OCI-LY1 (cell line): ENCODE results near the gene ELOVL1.
A peak's percentile ranks its signal among the peaks of the same experiment; 100 is the strongest.
"Not testable (repeated sequence)": the region's sequence is repeated elsewhere in the genome, so short reads cannot be mapped to it uniquely, and the experiment has no call there.

Experiments
- H2AFZ ChIP-seq: fragments of 200-600 bp; sonication (generic), shearing (Covaris generic); 2 replicates; pipeline ENCODE4 v1.6.0; 2014; ENCODE audit warnings: antibody characterized with exemption, mild to moderate bottlenecking, low read length
- H3F3A ChIP-seq: fragments of 200-600 bp; sonication (generic), shearing (Covaris generic); 2 replicates; pipeline ENCODE4 v1.6.0; 2014; ENCODE audit warnings: mild to moderate bottlenecking, antibody characterized with exemption, low read length, moderate library complexity; ENCODE audit not compliant: insufficient read depth
- H3K27ac ChIP-seq: fragments of 200-600 bp; sonication (generic); 2 replicates; pipeline ENCODE4 v1.5.1; 2014; ENCODE audit warnings: low read length, mixed run types, mild to moderate bottlenecking, low read depth; ENCODE audit not compliant: poor library complexity, severe bottlenecking
- H3K27me3 ChIP-seq: fragments of 200-600 bp; sonication (generic); 2 replicates; pipeline ENCODE4 v1.6.0; 2014; ENCODE audit warnings: antibody characterized with exemption, mild to moderate bottlenecking, low read length, moderate library complexity; ENCODE audit not compliant: insufficient read depth
- H3K36me3 ChIP-seq: fragments of 200-600 bp; sonication (generic); 2 replicates; pipeline ENCODE4 v1.6.1; 2014; ENCODE audit warnings: mild to moderate bottlenecking, antibody characterized with exemption, low read length, moderate library complexity, mixed read lengths; ENCODE audit not compliant: insufficient read depth
- H3K4me1 ChIP-seq: fragments of 200-600 bp; sonication (generic); 2 replicates; pipeline ENCODE4 v1.5.1; 2014; ENCODE audit warnings: mild to moderate bottlenecking, low read length, moderate library complexity; ENCODE audit not compliant: insufficient read depth, severe bottlenecking
- H3K4me2 ChIP-seq: fragments of 200-600 bp; sonication (generic), shearing (Covaris generic); 2 replicates; pipeline ENCODE4 v1.6.1; 2014; ENCODE audit warnings: low read length
- H3K4me3 ChIP-seq: fragments of 200-600 bp; sonication (generic); 2 replicates; pipeline ENCODE4 v1.5.1; 2014; ENCODE audit warnings: low read length, low read depth, mild to moderate bottlenecking, mixed read lengths; ENCODE audit not compliant: poor library complexity, severe bottlenecking
- H3K79me2 ChIP-seq: fragments of 200-600 bp; shearing (Covaris generic); 2 replicates; pipeline ENCODE4 v1.6.1; 2016; ENCODE audit warnings: mixed run types, low read length, mixed read lengths; ENCODE audit not compliant: insufficient read depth
- H3K9ac ChIP-seq: fragments of 200-600 bp; sonication (generic), shearing (Covaris generic); 2 replicates; pipeline ENCODE4 v1.6.1; 2014; ENCODE audit warnings: mild to moderate bottlenecking, low read length, mixed read lengths
- H3K9me2 ChIP-seq: fragments of 200-600 bp; sonication (generic), shearing (Covaris generic); 2 replicates; pipeline ENCODE4 v1.6.1; 2014; ENCODE audit warnings: low read depth, mild to moderate bottlenecking, low read length, mixed read lengths
- H3K9me3 ChIP-seq: fragments of 200-600 bp; shearing (Covaris generic); 2 replicates; pipeline ENCODE4 v1.6.1; 2014; ENCODE audit warnings: low read length, mixed read lengths
- H4K20me1 ChIP-seq: fragments of 200-600 bp; sonication (generic), shearing (Covaris generic); 2 replicates; pipeline ENCODE4 v1.6.0; 2016; ENCODE audit warnings: mild to moderate bottlenecking, low read length; ENCODE audit not compliant: insufficient read depth
- EZH2 ChIP-seq: fragments of 200-600 bp; sonication (generic), shearing (Covaris generic); IDR thresholded peaks from 2 replicates; pipeline ENCODE4 v1.8.0; 2017; ENCODE audit warnings: borderline replicate concordance, mixed run types, mild to moderate bottlenecking, antibody characterized with exemption, low read length, moderate library complexity, mixed read lengths
- TF ChIP-seq, protein P1 (sequence below): fragments of 200-600 bp; sonication (generic), shearing (Covaris generic); IDR thresholded peaks from 2 replicates; pipeline ENCODE4 v1.5.1; 2017; ENCODE audit warnings: mild to moderate bottlenecking, antibody characterized with exemption, low read length, moderate library complexity, mixed read lengths

ELOVL1 gene

DNA sequence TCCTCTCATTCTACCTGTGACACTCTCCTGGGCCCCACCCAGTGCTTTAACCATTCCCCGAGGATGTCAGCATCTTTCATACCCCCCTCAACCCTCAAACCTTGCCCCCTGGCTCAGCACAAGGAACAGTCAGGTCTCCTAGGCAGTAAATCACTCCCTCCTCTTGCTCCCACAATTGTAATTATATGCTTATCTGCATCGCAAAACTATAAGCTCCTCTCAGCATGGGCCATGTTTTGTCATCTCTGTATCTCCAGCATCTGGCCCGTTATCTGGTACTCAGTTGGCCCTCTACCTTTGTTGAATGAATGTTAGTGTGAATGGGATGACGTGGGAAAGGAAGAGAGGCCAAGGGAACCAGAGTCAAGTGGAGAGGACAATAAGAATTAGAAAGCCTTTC is 2.8 kb upstream of the ELOVL1 start:
- TF ChIP-seq, protein P1, sequence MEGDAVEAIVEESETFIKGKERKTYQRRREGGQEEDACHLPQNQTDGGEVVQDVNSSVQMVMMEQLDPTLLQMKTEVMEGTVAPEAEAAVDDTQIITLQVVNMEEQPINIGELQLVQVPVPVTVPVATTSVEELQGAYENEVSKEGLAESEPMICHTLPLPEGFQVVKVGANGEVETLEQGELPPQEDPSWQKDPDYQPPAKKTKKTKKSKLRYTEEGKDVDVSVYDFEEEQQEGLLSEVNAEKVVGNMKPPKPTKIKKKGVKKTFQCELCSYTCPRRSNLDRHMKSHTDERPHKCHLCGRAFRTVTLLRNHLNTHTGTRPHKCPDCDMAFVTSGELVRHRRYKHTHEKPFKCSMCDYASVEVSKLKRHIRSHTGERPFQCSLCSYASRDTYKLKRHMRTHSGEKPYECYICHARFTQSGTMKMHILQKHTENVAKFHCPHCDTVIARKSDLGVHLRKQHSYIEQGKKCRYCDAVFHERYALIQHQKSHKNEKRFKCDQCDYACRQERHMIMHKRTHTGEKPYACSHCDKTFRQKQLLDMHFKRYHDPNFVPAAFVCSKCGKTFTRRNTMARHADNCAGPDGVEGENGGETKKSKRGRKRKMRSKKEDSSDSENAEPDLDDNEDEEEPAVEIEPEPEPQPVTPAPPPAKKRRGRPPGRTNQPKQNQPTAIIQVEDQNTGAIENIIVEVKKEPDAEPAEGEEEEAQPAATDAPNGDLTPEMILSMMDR: no peak
- Histone ChIP-seq H3K9ac (no peak overlapping the region), H3K4me2 (no peak overlapping the region), H3K4me3 (no peak overlapping the region), H3K79me2 (no peaks in the 10 kb centered on the region), H3K27me3 (no peaks in the 10 kb centered on the region), H3F3A (no peaks in the 10 kb centered on the region), H2AFZ (no peak overlapping the region), H3K36me3 (peaks cover under 1% of the 10 kb centered on the region; the same call in 1 of the 2 replicates), H3K4me1 (peaks cover 22% of the 10 kb centered on the region), H3K27ac (no peak overlapping the region), H4K20me1 (no peaks in the 10 kb centered on the region), H3K9me3 (no peaks in the 10 kb centered on the region), H3K9me2 (no peaks in the 10 kb centered on the region)

DNA sequence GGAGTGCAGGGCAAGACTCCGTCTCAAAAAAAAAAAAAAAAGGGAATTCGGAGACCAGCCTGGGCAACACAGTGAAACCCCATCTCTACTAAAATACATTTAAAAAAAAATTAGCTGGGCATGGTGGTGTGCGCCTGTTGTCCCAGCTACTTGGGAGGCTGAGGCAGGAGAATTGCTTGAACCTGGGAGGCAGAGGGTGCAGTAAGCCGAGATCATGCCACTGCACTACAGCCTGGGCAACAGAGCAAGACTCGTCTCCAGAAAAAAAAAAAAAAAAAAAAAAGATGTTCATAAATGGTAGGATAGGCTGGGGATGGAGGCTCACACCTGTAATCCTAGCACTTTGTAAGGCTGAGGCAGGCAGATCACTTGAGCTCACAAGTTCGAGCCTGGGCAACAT is 2.0 kb upstream of the ELOVL1 start:
- not testable (repeated sequence) for H3K9ac ChIP-seq

DNA sequence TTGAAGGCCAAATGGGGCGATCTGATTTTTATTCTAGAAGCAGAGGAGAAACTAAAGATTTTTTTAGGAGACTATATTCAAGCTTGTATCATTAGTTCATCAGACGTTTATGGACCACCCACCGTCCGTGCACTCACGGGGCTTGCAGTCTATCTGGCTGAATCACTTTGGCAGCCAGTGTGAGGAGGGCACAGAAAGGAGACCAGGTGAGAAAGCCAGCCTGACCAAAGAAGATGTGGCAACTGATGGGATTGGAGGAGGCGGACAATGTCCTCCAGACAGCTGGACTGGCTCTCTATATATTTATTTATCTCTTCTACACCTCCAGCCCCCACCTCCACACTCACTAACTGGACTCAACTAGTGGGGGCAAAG is 822 bp upstream of the ELOVL1 start:
- no peaks in the 10 kb centered on the region for H4K20me1 ChIP-seq
- peak overlapping the region; percentile 80 for H3K9ac ChIP-seq
- H3K9me3 ChIP-seq: no peaks in the 10 kb centered on the region
- H2AFZ ChIP-seq: no peak overlapping the region
- peak overlapping the region; percentile 71 for H3K27ac ChIP-seq
- H3K27me3 ChIP-seq: no peaks in the 10 kb centered on the region
- H3K4me3 ChIP-seq: peak overlapping the region; percentile 85
- peaks cover 22% of the 10 kb centered on the region for H3K4me1 ChIP-seq
- no peaks in the 10 kb centered on the region for H3F3A ChIP-seq
- H3K9me2 ChIP-seq: no peaks in the 10 kb centered on the region
- TF ChIP-seq, protein P1: no peak
- TF ChIP-seq EZH2: no peak
- H3K4me2 ChIP-seq: peak overlapping the region; percentile 93
- H3K79me2 ChIP-seq: no peaks in the 10 kb centered on the region
- peaks cover 19% of the 10 kb centered on the region; the same call in 1 of the 2 replicates for H3K36me3 ChIP-seq

More for the DNA sequence above, 2.0 kb upstream of the ELOVL1 start:
- H3K4me2 ChIP-seq, H3K9me2 ChIP-seq, H3K9me3 ChIP-seq, H2AFZ ChIP-seq, H3K27me3 ChIP-seq, H3K36me3 ChIP-seq, H3K4me3 ChIP-seq, H3K27ac ChIP-seq, H4K20me1 ChIP-seq, H3F3A ChIP-seq, H3K79me2 ChIP-seq: not testable (repeated sequence)
- peaks cover 22% of the 10 kb centered on the region for H3K4me1 ChIP-seq

DNA sequence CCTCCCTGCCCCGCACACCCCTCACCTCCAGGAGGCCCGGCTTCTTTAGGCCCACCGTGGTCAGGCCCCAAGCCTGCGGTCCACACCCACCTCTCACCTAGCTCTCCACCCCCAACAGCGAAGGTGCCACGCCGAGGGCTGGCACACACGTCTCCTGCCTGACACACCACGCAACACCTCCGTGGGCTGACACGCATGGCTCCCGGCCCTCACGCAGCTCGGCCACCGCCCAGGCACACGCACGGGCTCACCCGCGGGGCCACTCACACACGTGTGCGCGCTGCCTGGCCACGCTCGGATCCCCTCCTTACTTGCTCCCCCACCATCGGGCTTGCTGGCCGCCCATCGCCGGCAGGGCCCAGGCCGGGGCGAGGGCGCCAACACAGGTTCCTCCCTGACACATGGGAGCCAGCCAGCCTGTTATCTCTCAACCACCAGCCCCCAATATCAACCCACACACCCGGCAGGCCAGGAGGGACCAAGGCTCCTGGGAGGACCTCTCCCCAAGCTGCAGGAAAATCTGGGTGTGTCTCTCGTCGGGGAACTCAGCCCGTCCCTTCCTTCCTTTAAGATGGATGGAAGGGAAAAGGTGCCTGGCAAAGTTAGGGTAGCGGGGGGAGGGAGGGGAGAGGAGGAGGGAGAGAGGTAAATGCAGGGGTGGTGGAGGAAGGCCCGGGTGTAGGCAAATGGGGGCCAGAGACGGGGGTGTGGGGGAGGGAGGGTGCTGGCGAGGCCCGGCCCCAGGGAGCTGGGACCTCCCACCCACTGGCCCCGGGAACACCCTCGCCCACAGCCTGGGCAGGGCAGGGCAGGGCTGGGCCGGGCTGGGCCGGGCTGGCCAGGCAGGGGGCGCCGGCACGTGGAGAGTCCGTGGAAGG is 546 bp downstream of the ELOVL1 start:
- Histone ChIP-seq H3F3A (no peaks in the 10 kb centered on the region), H3K27ac (peak overlapping the region; percentile 66), H4K20me1 (no peaks in the 10 kb centered on the region), H3K79me2 (no peaks in the 10 kb centered on the region), H3K4me1 (peaks cover 22% of the 10 kb centered on the region), H3K36me3 (peaks cover 33% of the 10 kb centered on the region), H3K27me3 (no peaks in the 10 kb centered on the region), H3K9me2 (no peaks in the 10 kb centered on the region), H3K9ac (peak overlapping the region; percentile 88), H2AFZ (no peak overlapping the region), H3K4me2 (peak overlapping the region; percentile 81), H3K4me3 (peak overlapping the region; percentile 85), H3K9me3 (no peaks in the 10 kb centered on the region)
- TF ChIP-seq, protein P1: no peak
- no peak for TF ChIP-seq EZH2
